PC-9 (cell line): Measurements from ENCODE around the gene AUH.

Source experiments
- EZH2 ChIP-seq: fragments of 200-600 bp; sonication (generic); IDR thresholded peaks from 2 replicates; pipeline ENCODE4 v1.8.0; 2017; ENCODE audit warnings: antibody characterized with exemption, low read depth
- TF ChIP-seq, protein P1 (sequence below): fragments of 200-600 bp; sonication (generic); conservative IDR thresholded peaks from 2 replicates; pipeline ENCODE4 v1.6.1; 2017; ENCODE audit warnings: mixed run types, antibody characterized with exemption, mild to moderate bottlenecking, moderate library complexity

DNA sequence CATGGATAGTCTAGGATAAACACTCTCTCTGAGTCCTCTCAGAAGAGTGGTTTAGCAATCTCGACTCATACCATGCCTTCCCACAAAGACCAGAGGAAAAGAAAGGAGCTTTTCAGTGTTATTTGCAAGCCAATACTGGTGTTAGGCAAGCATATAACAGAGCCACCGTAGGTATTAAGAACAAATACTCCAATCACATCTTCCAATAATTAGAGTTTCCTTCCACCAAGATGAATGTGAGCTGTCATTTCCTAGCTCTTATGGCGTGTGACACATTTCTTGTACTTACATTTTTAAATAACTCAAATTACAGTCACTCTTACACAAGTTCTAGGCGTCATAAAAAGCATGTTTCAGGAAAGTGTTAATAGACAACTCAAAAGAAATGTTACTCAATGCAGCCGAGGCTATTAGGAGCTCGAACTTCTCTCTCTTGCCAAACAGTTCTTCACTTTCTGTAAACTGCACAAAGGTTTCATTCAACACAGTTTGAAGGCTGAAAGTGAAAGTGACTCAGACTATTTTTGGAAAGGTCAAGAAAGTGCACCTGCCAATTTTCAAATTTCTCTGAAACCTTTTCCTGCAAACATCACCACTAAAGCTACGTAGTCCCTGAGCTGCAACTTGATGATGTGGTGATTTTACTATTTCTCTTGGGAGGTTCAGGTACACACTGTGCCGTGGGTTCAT, 153.8 kb downstream of the AUH start:
- TF ChIP-seq EZH2: no peak
- TF ChIP-seq, protein P1, sequence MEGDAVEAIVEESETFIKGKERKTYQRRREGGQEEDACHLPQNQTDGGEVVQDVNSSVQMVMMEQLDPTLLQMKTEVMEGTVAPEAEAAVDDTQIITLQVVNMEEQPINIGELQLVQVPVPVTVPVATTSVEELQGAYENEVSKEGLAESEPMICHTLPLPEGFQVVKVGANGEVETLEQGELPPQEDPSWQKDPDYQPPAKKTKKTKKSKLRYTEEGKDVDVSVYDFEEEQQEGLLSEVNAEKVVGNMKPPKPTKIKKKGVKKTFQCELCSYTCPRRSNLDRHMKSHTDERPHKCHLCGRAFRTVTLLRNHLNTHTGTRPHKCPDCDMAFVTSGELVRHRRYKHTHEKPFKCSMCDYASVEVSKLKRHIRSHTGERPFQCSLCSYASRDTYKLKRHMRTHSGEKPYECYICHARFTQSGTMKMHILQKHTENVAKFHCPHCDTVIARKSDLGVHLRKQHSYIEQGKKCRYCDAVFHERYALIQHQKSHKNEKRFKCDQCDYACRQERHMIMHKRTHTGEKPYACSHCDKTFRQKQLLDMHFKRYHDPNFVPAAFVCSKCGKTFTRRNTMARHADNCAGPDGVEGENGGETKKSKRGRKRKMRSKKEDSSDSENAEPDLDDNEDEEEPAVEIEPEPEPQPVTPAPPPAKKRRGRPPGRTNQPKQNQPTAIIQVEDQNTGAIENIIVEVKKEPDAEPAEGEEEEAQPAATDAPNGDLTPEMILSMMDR: no peak
